ENCODE data around the gene CAPG. TPM values are rescaled to one million over a fixed set of nuclear protein-coding genes. Genes with fewer than 3 reads are reported as not detected.
"Not testable (repeated sequence)": the region's sequence is repeated elsewhere in the genome, so short reads cannot be mapped to it uniquely, and the experiment has no call there.

CAPG gene
- total RNA-seq, 1 donor from 2014 or later = 701 TPM

GRCh38 chr2:85419009-85419675, 9.0 kb upstream of the CAPG start:
- Histone ChIP-seq H3K27me3 (ENCODE audit: control insufficient read depth, insufficient read depth, low read length) (no peaks in the 10 kb centered on the region), H3K36me3 (ENCODE audit: control insufficient read depth, insufficient read depth, low read length) (no peaks in the 10 kb centered on the region), H3K4me3 (ENCODE audit: low read depth, low read length) (peak overlapping the region; percentile 44)
- DNase-seq (ENCODE audit: low read depth) (no peak), FAIRE-seq (no peak)
- TF ChIP-seq, protein P1, sequence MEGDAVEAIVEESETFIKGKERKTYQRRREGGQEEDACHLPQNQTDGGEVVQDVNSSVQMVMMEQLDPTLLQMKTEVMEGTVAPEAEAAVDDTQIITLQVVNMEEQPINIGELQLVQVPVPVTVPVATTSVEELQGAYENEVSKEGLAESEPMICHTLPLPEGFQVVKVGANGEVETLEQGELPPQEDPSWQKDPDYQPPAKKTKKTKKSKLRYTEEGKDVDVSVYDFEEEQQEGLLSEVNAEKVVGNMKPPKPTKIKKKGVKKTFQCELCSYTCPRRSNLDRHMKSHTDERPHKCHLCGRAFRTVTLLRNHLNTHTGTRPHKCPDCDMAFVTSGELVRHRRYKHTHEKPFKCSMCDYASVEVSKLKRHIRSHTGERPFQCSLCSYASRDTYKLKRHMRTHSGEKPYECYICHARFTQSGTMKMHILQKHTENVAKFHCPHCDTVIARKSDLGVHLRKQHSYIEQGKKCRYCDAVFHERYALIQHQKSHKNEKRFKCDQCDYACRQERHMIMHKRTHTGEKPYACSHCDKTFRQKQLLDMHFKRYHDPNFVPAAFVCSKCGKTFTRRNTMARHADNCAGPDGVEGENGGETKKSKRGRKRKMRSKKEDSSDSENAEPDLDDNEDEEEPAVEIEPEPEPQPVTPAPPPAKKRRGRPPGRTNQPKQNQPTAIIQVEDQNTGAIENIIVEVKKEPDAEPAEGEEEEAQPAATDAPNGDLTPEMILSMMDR (IDR thresholded peaks at IDR 0.05; ENCODE audit: insufficient read depth, low read length, severe bottlenecking) = no peak

DNA sequence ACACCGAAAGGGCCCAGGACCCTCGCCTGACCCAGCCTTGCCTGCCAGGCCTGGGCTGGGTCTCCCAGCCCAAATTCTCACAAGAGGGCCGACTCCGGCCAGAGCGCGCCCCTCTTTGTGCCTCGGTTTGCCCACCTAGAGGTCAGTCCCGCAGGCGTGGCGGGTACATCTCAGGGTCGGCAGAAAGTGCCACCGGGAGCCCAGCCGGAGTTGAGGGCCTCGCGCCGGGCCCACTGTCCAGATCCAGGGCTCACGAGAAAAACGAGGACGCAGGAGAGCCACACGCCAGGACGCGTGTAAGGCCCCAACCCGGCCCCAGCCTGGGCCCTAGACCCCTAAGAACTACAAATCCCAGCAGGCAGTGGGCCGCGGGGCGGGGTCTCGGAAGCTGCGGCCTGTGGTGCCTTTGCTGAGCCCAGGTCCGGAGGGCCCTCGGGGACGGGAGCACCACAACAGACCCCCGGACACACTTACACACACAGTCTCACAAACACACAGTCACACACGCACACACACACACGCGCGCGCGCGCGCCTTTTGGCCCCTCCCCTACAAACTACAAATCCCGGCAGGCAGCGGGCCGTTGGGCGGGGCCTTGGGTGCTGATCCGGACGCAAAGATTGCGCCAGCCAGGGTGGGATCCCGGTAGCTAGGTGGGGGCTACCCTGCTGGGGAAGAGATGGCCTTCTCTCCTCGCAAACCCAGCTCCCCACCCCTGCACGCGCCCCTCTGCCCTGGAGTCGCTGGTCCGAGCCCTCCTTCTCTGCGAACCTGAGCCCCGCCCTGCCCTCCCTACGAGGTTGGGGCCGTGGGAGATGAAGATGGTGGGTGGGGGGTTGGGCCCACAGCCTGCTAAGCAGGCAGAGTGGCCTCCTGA, 8.2 kb upstream of the CAPG start, which contains the start of gene SH2D6:
Gene SH2D6, plus strand, starts transcription at position 583 of the 877 bp plus-strand sequence. CDS start 10,752 bp downstream, outside the sequence.
- TF ChIP-seq, protein P1 (IDR thresholded peaks at IDR 0.05; ENCODE audit: insufficient read depth, low read length, severe bottlenecking) = no peak
- FAIRE-seq (no peak), DNase-seq (ENCODE audit: low read depth) (peak; percentile 47)
- no peaks in the 10 kb centered on the region for H3K27me3 ChIP-seq (ENCODE audit: control insufficient read depth, insufficient read depth, low read length)
- peak within 1 kb of the TSS; percentile 44 for H3K4me3 ChIP-seq (ENCODE audit: low read depth, low read length)
- H3K36me3 ChIP-seq (ENCODE audit: control insufficient read depth, insufficient read depth, low read length) = no peaks in the 10 kb centered on the region

DNA sequence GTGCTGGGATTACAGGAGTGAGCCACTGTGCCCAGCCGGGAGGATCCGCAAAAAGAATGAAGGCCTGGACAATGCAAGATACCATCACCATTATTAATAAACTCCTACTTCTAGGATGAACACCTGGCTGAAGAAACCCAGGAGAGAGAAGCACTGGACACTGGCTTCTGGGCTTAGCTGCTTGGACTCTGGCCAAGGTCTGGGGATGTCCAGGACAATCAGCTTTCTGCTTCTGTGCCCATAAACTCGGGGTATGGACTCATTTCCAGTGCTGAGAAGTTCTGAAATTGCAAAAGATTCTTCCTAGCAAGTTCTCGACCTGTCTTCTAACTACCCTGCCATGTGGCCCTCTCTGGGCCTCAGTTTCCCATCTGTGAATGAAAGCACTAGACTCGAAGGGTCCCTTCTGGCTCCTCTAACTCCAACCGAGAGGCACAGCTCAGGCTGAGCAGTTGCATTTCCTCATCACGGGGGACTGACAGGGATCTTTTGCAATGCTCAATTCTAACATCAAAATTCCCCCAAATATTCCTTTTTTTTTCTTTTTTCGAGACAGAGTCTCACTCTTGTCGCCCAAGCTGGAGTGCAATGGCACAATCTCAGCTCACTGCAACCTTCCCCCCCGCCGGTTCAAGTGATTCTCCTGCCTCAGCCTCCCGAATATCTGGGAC, 5.9 kb upstream of the CAPG start:
- Histone ChIP-seq H3K4me3 (ENCODE audit: low read depth, low read length) (no peak overlapping the region), H3K36me3 (ENCODE audit: control insufficient read depth, insufficient read depth, low read length) (peaks cover 1% of the 10 kb centered on the region), H3K27me3 (ENCODE audit: control insufficient read depth, insufficient read depth, low read length) (no peaks in the 10 kb centered on the region)
- TF ChIP-seq, protein P1 (IDR thresholded peaks at IDR 0.05; ENCODE audit: insufficient read depth, low read length, severe bottlenecking) = no peak
- FAIRE-seq (no peak), DNase-seq (ENCODE audit: low read depth) (no peak)

DNA sequence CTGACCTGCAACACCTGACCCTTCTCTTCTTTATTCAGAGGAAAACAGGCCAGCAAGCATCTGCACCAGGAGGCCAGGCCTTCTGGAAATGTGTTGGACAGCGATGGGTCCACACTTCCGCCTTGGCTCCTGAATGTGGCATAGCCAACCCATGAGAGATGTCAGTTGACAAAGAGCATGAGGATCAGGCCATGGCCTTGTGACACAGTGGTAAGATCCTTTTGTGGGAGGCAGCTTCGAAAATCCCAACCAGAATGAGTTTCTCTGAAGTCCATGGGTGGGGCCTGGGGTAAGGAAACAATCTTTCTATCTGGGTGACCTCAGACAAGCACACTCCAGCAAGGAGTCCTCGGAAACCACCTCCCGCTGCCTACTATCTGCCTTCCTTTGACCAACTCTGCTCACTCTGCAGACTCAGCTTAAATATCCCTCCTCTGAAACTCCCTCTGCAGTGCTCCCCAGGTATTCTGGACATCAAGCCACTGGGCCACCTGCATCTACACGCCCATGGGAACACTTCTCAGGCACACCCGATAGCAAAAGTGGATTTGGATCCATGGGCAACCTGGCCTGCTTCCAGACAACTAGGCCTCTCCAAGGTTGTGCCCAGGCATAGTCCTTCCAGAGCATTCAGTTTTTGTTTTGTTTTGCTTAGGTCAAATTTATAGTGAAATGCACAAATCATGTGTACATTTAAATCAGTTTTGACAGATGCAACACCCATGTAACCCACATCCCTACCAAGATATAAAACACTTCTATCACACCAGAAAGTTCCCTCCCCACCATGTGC, 4.8 kb upstream of the CAPG start:
- TF ChIP-seq, protein P1 (IDR thresholded peaks at IDR 0.05; ENCODE audit: insufficient read depth, low read length, severe bottlenecking) = no peak
- H3K36me3 ChIP-seq (ENCODE audit: control insufficient read depth, insufficient read depth, low read length) = peaks cover 1% of the 10 kb centered on the region
- H3K27me3 ChIP-seq (ENCODE audit: control insufficient read depth, insufficient read depth, low read length) = no peaks in the 10 kb centered on the region
- H3K4me3 ChIP-seq (ENCODE audit: low read depth, low read length) = no peak overlapping the region
- DNase-seq (ENCODE audit: low read depth) (no peak), FAIRE-seq (no peak)

DNA sequence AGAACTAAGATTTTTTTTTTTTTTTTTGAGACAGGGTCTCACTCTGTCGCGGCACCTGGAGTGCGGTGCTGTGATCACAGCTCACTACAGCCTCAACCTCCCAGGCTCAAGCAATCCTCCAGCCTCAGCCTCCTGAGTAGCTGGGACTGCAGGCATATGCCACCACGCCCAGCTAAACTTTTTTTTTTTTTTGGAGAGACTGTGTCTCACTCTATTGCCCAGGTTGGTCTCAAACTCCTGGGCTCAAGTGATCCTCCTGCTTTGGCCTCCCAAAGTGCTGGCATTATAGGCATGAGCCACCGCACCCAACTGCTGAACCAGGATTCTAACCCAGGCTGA, 4.2 kb upstream of the CAPG start:
- FAIRE-seq; H3K27me3 ChIP-seq (ENCODE audit: control insufficient read depth, insufficient read depth, low read length); H3K4me3 ChIP-seq (ENCODE audit: low read depth, low read length); DNase-seq (ENCODE audit: low read depth); H3K36me3 ChIP-seq (ENCODE audit: control insufficient read depth, insufficient read depth, low read length): not testable (repeated sequence)

Data from bronchial epithelial cell (primary cell).